ENCODE results near the gene SMCO4.

The SMCO4 gene

GRCh38 chr11:93532806-93533205, 10.4 kb downstream of the SMCO4 start:
- no peak overlapping the region for H3K27ac ChIP-seq
- ChIA-PET CTCF (interaction anchor here (1.1 kb wide), 1 partner anchor 8 kb away, joined by 3 read pairs; no protein-coding TSS in a partner anchor), POLR2A (ENCODE audit: low non-redundant PET) (no interaction called here)
- no peak for DNase-seq (ENCODE audit: low spot score)
- no peak for TF ChIP-seq CTCF (conservative IDR thresholded peaks at IDR 0.05; ENCODE audit: low read depth)

GRCh38 chr11:93532281-93532789, 10.9 kb downstream of the SMCO4 start:
- POLR2A ChIA-PET (ENCODE audit: low non-redundant PET), result no interaction called here
- no peak for DNase-seq (ENCODE audit: low spot score)
- no peak overlapping the region for H3K27ac ChIP-seq
- no peak for TF ChIP-seq CTCF (conservative IDR thresholded peaks at IDR 0.05; ENCODE audit: low read depth)
- CTCF ChIA-PET, result interaction anchor here (1.1 kb wide), 1 partner anchor 9 kb away, joined by 3 read pairs; no protein-coding TSS in a partner anchor

GRCh38 chr11:93530468-93530826, 12.7 kb downstream of the SMCO4 start:
- TF ChIP-seq CTCF (conservative IDR thresholded peaks at IDR 0.05; ENCODE audit: low read depth), result no peak
- no peak for DNase-seq (ENCODE audit: low spot score)
- ChIA-PET CTCF (no interaction called here), POLR2A (ENCODE audit: low non-redundant PET) (no interaction called here)
- H3K27ac ChIP-seq, result no peak overlapping the region

GRCh38 chr11:93529707-93530467, 13.3 kb downstream of the SMCO4 start:
- ChIA-PET CTCF (no interaction called here), POLR2A (ENCODE audit: low non-redundant PET) (no interaction called here)
- TF ChIP-seq CTCF (conservative IDR thresholded peaks at IDR 0.05; ENCODE audit: low read depth), result no peak
- DNase-seq (ENCODE audit: low spot score), result no peak
- H3K27ac ChIP-seq, result no peak overlapping the region

GRCh38 chr11:93528757-93529645, 14.2 kb downstream of the SMCO4 start:
- no peak overlapping the region for H3K27ac ChIP-seq
- POLR2A ChIA-PET (ENCODE audit: low non-redundant PET), result no interaction called here
- CTCF ChIA-PET, result no interaction called here
- DNase-seq (ENCODE audit: low spot score), result no peak
- no peak for TF ChIP-seq CTCF (conservative IDR thresholded peaks at IDR 0.05; ENCODE audit: low read depth)

GRCh38 chr11:93528252-93528651, 14.9 kb downstream of the SMCO4 start:
- POLR2A ChIA-PET (ENCODE audit: low non-redundant PET), result no interaction called here
- no peak for DNase-seq (ENCODE audit: low spot score)
- CTCF ChIA-PET, result no interaction called here
- H3K27ac ChIP-seq, result no peak overlapping the region
- TF ChIP-seq CTCF (conservative IDR thresholded peaks at IDR 0.05; ENCODE audit: low read depth), result no peak
